ENCODE measurements around the gene RAPGEF4. TPM values are rescaled to one million over a fixed set of nuclear protein-coding genes. Genes with fewer than 3 reads are reported as not detected.

The RAPGEF4 gene
- total and polyA plus RNA-seq, 5 experiments from 2014 or later, result 0.40 to 1.8 (median 1.2) TPM; not detected in 2

DNA sequence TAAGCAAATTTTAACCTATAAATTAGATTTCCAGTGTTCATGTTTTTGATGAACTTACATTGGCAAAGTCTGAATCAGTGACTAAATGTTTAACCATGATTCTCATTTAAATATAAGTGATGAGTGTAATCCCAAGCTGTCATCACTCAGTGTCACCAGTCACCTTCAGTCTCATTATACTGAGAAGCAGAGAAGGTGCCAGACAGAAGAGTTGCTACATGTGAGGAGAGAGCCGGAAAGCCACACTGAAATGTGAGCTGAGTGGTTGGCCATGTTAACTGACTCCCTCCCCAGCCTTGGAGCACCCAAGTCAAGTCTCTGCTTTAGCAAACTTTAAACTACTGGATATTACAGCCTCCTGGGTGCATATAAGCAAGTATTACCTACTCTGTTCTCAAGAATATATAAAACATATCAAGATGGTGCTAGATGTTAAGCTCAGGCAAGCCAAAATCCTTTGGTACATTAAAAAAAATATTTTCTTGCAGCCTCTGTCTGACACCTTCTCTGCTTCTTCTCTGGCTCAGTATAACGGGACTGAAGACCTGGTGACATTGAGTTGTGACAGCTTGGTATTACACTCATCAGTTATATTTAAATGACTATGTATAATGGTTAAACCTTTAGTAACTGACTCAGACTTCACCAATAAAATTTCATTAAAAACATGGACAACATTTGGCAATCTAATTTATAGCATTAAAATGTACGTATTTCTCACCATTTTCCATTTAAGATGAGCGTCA is 264.2 kb downstream of the RAPGEF4 start:
- POLR2A ChIA-PET, result no interaction called here
- Mint-ChIP-seq H3K27ac (no peak overlapping the region), H3K36me3 (peaks cover 0 to 3% (median 0%) of the 10 kb centered on the region in 3 donors), H3K4me3 (no peak overlapping the region), H3K9me3 (no peaks in the 10 kb centered on the region), H3K27me3 (peaks cover 0 to 12% (median 4%) of the 10 kb centered on the region in 5 donors), H3K4me1 (no peaks in the 10 kb centered on the region)
- ATAC-seq (no peak), DNase-seq (no peak)

DNA sequence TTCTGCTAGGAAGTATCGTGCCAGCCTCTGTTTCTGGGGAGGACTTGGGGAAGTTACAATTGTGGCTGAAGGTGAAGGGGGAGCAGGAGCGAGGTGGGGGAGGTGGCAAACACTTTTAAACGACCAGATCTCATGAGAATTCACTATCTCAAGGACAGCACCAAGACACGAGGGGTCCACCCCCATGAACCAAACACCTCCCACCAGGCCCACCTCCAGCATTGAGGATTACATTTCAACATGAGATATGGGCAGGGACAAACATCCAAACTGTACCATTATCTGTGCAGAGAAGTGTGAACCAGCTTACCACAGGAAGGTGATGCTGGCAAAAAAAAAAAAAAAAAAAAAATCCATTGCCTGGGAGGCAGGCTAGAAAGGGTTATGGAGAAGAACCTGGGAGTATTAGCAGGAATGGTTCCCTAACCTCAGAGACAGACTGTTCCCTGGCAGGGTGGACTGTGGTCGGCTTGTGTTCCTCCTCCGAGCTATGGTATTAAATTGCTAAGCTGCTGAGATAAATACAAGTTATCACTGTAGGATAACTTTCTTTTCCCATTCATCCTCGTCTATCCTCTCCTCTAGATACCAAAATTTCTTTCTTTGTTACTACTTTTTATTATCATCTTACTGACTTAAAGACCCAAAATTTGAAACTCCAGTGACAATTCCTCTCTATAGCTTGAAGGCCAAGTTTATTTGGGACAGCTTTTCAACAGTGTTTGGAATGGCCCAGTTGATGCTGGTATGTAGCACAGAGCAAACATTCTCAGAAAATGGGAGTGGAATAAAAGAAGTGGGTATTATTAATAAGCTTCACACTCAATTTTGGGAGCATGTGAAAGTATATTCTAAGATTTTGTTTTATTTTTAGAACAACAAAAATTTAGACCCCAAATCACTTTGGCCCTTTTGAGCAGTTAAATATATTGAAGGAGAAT is 266.3 kb downstream of the RAPGEF4 start:
- DNase-seq, result no peak
- Mint-ChIP-seq H3K4me1 (no peaks in the 10 kb centered on the region), H3K9me3 (no peaks in the 10 kb centered on the region), H3K27me3 (peaks cover 0 to 13% (median 4%) of the 10 kb centered on the region in 5 donors), H3K4me3 (no peak overlapping the region), H3K36me3 (peaks cover 0 to 3% (median 0%) of the 10 kb centered on the region in 3 donors), H3K27ac (no peak overlapping the region)
- POLR2A ChIA-PET, result no interaction called here
- ATAC-seq, result no peak

DNA sequence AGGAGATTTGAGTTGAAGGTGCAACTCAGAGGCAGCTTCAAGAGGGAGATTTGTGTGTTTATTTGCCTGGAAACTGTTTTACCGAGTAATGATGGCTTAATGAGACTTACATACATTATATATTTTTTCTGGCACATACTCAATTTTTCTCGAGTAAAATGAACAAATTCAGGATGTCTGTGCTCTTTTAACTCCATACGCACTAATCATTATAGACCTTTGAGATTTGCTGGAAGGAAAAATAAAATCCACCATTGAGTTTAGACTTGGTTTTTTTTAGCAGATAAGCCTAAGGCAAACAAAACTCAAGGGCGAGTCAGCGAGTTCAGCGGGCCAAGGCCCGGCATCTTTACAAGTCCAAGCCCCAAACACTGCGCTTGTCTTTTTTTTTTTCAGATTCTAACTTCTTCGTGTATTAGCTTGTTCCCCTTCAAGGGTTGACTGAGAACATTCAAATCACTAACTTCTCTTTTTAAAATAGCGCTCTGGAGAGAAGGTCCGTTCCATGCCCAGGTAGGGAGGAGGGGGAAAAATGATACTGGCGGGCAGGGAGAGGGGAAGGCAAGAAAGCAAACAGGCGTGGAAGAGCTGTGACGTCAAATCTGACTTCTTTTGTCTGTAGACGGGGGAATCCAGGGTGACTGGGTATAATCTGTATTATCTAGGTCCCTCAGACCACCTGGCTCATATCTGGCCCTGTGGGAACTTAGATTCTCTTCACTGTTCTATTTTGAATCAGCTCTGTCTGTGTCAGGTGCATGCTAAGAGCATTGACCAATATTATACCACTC is 267.3 kb downstream of the RAPGEF4 start:
- DNase-seq, result no peak
- POLR2A ChIA-PET, result no interaction called here
- Mint-ChIP-seq H3K4me3 (no peak overlapping the region), H3K9me3 (no peaks in the 10 kb centered on the region), H3K27ac (no peak overlapping the region), H3K36me3 (peaks cover 0 to 3% (median 0%) of the 10 kb centered on the region in 3 donors), H3K4me1 (no peaks in the 10 kb centered on the region), H3K27me3 (peaks cover 0 to 12% (median 4%) of the 10 kb centered on the region in 5 donors)
- ATAC-seq, result no peak

DNA sequence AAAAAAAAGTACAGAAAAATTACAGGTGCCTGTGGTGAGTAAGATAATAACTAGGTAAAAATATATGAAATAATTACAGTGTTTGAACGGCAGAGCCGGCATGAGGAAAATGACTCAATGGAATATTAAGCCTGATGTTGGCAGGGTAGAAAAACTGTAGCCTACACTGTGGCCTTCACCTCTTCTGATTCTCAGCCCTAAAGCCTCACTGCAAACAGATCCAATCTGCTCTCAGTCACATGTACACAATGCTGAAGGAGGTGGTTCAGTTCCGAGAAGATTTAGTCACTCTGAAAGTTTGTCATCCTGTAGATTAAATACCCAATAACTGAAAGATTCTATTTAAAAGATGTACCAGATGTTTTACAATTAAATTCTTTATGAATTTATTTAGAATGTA is 273.1 kb downstream of the RAPGEF4 start:
- H3K4me3 Mint-ChIP-seq, result no peak overlapping the region

DNA sequence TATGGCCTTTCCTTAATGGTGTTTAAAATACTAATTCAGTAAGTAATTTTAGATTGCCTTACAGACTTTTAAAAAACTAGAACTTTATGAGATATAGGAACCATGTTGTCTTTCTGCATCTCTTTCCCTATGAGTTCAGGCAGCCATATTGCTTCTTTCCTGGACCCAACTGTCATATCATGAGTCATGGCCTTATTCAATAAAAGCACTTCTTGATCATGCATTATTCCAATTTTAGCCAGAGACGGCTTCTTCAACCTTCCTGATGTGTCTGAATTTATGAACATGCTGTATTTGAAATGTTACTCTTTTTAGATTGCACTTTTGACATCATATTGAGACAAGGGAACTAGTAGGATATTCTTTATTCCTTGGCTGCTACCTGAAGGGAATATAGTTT is 274.6 kb downstream of the RAPGEF4 start:
- DNase-seq (no peak), ATAC-seq (no peak)
- Mint-ChIP-seq H3K27me3 (peaks cover 0 to 11% (median 9%) of the 10 kb centered on the region in 5 donors), H3K9me3 (no peaks in the 10 kb centered on the region), H3K4me1 (no peaks in the 10 kb centered on the region), H3K36me3 (no peaks in the 10 kb centered on the region), H3K27ac (no peak overlapping the region), H3K4me3 (no peak overlapping the region)
- POLR2A ChIA-PET, result no interaction called here

More for the DNA sequence above, 273.1 kb downstream of the RAPGEF4 start:
- POLR2A ChIA-PET, result no interaction called here
- Mint-ChIP-seq H3K4me1 (no peaks in the 10 kb centered on the region), H3K27me3 (peaks cover 0 to 11% (median 9%) of the 10 kb centered on the region in 5 donors), H3K27ac (no peak overlapping the region), H3K36me3 (no peaks in the 10 kb centered on the region), H3K9me3 (no peaks in the 10 kb centered on the region)
- no peak for ATAC-seq
- DNase-seq, result no peak

DNA sequence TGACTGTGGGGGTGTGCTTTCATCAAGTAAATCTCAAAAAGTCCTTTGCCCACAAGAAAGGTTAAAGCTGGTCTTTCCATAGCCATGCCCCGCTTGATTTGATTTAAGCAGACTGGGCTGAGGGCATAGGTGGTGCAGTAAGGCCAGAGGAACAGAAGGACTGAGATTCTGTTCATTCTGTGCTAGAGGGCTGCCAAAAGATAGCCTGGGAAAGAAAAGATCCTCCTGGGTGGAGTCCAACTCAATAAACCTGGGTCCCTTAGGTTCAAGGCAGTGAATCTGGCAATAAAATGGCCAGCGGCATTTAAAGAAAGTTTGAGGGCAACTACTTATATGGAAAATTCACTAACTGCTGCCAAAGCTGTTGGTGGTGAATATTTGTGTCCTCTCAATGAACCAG is 280.8 kb downstream of the RAPGEF4 start:
- DNase-seq (no peak), ATAC-seq (no peak)
- Mint-ChIP-seq H3K4me1 (no peaks in the 10 kb centered on the region), H3K4me3 (no peak overlapping the region), H3K27me3 (peaks cover 0 to 6% (median 1%) of the 10 kb centered on the region in 5 donors), H3K9me3 (no peaks in the 10 kb centered on the region), H3K27ac (no peak overlapping the region), H3K36me3 (no peaks in the 10 kb centered on the region)
- POLR2A ChIA-PET, result no interaction called here

DNA sequence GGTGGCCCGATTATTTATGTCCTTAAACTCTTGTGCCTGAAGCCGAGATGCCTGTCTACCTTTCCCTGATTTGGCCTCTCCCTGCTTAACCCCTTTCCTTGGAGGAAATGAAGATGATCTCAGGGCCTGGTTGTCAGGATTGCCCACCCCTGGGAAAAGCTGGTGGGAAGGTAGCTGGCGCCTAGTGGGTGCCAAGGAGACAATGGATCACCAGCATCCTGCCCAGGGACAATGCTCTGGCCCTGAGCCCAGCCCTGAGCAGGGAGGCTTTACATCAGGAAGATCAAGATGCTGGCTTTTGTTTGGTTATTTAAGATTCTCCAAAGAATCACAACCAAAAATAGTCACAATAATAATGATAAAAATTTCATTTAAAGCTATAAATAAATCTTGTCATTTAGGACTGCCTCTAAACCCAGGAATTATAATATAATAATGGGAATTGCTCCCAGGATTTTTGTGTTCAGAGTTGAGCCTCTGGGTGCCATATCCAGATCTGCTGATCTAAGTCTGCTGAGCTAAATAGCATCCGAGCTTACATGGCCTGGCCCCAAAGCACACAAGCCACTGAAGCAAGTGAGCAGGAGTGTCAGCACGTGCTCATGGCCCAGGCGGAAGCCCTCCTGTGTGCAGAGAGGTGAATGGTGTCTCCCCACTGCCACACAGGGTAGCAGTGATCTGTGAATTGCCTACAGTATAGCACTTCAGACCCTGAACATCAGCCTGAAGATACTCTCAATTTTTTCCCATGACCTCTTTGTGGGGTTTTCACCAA is 282.2 kb downstream of the RAPGEF4 start:
- H3K27ac Mint-ChIP-seq, result no peak overlapping the region
- no peaks in the 10 kb centered on the region for H3K36me3 Mint-ChIP-seq
- no peaks in the 10 kb centered on the region for H3K27me3 Mint-ChIP-seq
- no peak overlapping the region for H3K4me3 Mint-ChIP-seq
- no peaks in the 10 kb centered on the region for H3K9me3 Mint-ChIP-seq
- ATAC-seq (no peak), DNase-seq (no peak)
- POLR2A ChIA-PET, result no interaction called here
- H3K4me1 Mint-ChIP-seq, result no peaks in the 10 kb centered on the region

DNA sequence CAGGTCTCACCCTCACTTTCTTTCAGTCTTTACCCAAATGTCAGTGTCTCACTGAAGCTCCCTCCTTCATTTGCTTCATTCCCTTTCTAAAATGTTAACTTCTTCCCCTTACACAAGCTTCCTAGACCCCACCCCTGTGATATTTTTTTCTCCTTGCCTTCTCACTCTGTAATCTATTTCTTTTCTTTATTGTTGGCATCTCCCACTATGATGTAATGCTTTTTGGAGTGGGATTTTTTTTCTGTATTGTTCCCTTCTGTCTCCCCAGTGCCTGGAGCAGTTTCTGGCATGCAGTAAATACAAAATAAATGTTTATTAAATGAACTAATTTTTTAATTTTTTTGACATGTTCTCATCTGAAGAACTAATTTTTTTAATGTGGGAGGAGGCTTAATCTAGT is 284.1 kb downstream of the RAPGEF4 start:
- Mint-ChIP-seq H3K36me3 (no peaks in the 10 kb centered on the region), H3K27me3 (peaks cover 0 to 2% (median 0%) of the 10 kb centered on the region in 5 donors), H3K4me1 (no peaks in the 10 kb centered on the region), H3K27ac (no peak overlapping the region), H3K9me3 (no peaks in the 10 kb centered on the region), H3K4me3 (no peak overlapping the region)
- DNase-seq (no peak), ATAC-seq (no peak)
- POLR2A ChIA-PET, result interaction anchor here (0.5 kb wide), 1 partner anchor 105 kb away, joined by 6 read pairs; no protein-coding TSS in a partner anchor

DNA sequence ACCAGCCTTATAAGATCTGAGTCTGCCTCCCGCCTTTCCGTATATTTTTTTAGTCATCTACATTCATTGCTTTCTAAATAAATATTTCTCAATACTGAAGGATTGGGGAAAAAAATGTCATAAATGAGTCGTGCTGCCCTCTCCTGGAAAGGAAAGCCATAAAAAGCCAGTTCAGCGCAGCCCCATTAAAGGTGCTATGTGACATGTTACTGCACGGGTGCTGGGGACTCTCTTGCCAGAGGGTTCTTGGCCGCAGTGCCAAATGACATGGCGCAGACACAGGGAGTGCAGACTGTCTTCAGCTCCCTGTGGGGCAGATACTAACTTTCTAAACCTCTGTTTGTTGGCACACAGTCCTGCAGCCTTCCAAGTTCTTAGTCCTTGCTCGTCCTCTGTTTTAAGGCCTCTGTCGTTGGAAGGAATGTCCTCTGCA is 286.3 kb downstream of the RAPGEF4 start:
- H3K27me3 Mint-ChIP-seq, result peaks cover 0 to 5% (median 0%) of the 10 kb centered on the region in 5 donors

DNA sequence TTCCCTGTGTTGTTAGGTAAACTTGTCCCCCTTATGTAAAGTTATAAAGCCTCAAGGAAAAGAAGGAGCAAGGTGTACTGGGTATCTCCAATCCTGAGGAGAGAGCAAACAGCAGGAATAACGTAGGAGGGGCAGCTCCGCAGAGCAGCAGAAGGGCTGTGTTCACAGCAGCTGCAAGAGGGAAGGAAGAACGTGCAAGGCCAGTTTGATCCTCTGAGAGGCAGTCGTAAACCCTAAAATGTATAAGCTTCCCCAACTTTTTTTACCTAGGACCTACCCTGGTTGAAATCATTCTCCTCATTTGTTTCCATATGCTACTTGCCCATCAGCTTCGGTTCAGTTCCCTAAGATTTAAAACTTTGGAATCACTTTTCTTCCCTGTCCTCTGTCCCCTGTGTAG is 288.1 kb downstream of the RAPGEF4 start:
- Mint-ChIP-seq H3K9me3 (no peaks in the 10 kb centered on the region), H3K4me3 (no peak overlapping the region), H3K27ac (no peak overlapping the region), H3K27me3 (peaks cover 0 to 8% (median 3%) of the 10 kb centered on the region in 5 donors), H3K36me3 (no peaks in the 10 kb centered on the region), H3K4me1 (peaks cover 0 to 7% (median 1%) of the 10 kb centered on the region in 4 donors)
- DNase-seq (no peak), ATAC-seq (no peak)
- POLR2A ChIA-PET, result no interaction called here

More for the DNA sequence above, 286.3 kb downstream of the RAPGEF4 start:
- ATAC-seq (no peak), DNase-seq (no peak)
- no peaks in the 10 kb centered on the region for H3K9me3 Mint-ChIP-seq
- H3K27ac Mint-ChIP-seq, result no peak overlapping the region
- POLR2A ChIA-PET, result no interaction called here
- no peaks in the 10 kb centered on the region for H3K36me3 Mint-ChIP-seq
- no peaks in the 10 kb centered on the region for H3K4me1 Mint-ChIP-seq
- H3K4me3 Mint-ChIP-seq, result no peak overlapping the region

DNA sequence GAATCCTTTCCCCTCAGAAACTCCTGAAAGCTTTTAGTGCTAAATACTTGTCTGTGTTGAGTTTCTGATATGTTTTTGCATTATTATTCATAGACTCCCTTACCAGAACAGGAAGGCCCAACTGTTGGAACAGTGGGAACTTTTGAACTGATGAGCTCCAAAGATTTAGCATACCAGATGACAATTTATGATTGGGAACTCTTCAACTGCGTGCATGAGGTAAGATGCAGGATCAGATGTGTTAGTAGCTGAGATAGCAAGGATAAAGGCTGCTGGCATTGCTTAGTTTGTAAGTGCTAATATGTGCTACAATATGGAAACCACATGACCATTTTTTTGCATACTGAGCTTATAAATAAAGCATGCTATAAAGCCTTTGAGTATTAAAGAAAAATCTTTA is 290.8 kb downstream of the RAPGEF4 start:
- Mint-ChIP-seq H3K36me3 (no peaks in the 10 kb centered on the region), H3K4me3 (no peak overlapping the region), H3K4me1 (peaks cover 0 to 7% (median 1%) of the 10 kb centered on the region in 4 donors), H3K9me3 (no peaks in the 10 kb centered on the region), H3K27me3 (peaks cover 0 to 8% (median 3%) of the 10 kb centered on the region in 5 donors), H3K27ac (no peak overlapping the region)
- ATAC-seq (no peak), DNase-seq (no peak)
- POLR2A ChIA-PET, result no interaction called here
